GM03348 (cell line): ENCODE results near the gene EZH2.

Source experiments
- DNase-seq: peaks from one replicate; pipeline ENCODE4 v3.0.0; 2012; ENCODE audit warnings: low spot score

EZH2 gene

DNA sequence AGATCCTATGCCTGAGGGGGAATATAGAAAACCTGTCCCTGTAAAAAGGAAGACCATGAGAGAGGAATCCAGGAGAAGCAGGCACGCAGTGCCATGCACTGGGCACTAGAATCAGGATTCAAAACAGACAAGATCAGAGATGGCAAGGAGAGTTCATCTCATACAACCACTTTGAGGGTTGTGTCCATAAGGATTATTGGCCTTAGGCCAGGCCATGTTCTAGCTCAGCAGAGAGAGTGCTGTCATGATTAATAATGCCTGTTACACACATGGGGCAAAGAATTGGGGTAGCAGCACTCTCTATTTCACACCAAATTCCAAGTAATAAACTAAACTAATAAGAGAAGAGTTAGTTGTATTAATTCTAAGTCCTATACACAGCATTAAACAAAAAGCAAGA is 29.1 kb downstream of the EZH2 start:
- no peak for DNase-seq

DNA sequence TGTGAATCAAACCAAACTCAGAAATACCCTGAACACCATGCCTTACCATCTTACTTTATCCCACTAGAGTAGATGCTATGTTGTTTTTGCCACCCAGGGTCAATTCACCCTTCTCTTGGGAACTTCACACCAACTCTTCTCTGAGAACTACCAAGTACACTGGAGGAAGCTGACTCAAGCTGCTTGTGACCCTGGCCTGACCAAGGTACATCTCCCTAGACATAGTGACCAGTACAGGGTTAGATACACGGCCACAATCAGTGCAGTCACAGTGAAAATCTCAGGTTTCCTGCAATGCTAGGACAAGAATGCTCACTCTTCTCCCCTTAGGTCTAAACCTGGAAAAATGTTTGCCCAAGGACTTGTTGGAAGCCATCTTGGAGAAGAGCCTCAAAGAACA is 31.8 kb downstream of the EZH2 start:
- no peak for DNase-seq

DNA sequence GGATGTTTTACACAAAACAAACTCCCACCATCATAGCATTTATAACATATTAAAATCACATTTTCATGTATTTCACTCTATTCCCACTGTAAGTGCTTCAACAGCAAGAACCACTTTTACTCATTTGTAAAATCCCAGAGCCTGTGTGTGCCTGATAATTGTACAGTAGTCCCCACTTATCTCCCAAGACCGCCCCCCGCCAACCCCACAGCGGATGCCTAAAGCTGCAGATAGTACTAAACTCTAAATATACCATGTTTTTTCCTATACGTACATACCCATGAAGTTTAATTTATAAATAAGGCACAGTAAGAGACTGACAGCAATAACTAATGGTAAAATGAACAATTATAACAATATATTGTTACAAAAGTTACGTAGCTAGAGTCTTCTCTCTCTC is 33.5 kb downstream of the EZH2 start:
- no peak for DNase-seq

DNA sequence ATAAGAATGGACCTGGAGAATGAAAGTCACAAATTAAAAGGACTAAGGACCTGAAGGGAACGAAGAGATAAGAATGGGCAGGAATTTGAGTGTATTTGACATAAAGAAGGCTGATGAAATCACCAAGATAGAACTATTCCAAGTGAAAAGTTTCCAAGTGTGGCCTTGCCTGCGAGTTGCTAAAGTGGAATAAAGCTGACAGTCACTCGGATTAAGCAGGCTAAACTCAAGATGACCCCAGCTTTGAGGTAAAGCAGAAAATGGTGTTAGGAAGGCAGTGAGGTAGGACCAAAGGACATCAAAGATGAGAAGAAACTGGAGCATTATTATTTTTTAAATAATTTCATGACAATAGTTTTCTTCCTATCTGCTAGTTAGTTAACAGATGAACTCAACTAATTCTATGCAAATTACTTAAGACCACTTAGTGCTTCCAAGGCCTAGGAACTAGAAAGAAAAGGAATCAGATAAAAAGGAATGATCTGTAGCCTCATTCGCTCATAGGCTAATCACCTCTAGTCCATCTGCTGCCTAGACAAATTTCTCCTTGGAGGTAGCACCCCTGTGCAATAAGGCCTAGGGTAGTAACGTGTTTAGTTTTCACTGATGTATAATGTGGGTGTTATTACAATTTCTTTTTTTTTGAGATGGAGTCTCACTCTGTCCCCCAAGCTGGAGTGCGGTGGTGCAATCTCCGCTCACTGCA is 34.5 kb downstream of the EZH2 start:
- no peak for DNase-seq

GRCh38 chr7:148847815-148848734 is 36.0 kb downstream of the EZH2 start:
- no peak for DNase-seq

DNA sequence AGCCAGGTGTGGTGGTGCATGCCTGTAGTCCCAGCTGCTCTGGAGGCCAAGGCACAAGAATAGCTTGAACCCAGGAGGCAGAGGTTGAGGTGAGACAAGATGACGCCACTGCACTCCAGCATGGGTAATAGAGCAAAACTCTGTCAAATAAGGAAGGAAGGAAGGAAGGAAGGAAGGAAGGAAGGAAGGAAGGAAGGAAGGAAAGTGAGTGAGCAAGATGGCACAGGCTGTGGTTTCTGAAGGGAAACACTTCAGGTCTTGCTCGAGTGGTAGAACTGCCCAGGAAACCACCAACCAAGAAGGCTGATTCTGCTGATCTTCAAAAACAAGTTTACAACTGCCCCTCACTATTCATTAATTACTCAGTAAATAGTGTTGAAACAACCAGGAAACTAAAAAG is 45.2 kb downstream of the EZH2 start:
- no peak for DNase-seq

GRCh38 chr7:148835854-148836253 is 48.2 kb downstream of the EZH2 start:
- no peak for DNase-seq

GRCh38 chr7:148834605-148835004 is 49.5 kb downstream of the EZH2 start:
- DNase-seq: no peak

DNA sequence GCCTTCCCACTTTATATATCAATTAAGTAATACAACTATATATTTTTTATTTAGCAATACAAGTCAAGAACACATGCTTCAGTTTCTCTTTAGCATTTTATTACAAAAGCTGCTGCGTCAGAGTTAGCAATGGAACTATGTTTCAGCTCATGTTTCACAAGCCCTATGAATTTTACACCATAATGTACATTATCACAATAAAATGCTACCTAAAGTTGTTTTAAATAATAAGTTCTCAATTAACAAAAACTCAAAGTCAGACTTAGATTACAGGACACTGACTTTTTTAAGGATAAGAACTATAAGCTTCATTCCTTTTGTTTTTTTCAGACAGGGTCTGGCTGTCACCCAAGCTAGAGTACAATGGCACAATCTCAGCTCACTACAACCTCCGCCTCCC is 52.3 kb downstream of the EZH2 start:
- DNase-seq: no peak

DNA sequence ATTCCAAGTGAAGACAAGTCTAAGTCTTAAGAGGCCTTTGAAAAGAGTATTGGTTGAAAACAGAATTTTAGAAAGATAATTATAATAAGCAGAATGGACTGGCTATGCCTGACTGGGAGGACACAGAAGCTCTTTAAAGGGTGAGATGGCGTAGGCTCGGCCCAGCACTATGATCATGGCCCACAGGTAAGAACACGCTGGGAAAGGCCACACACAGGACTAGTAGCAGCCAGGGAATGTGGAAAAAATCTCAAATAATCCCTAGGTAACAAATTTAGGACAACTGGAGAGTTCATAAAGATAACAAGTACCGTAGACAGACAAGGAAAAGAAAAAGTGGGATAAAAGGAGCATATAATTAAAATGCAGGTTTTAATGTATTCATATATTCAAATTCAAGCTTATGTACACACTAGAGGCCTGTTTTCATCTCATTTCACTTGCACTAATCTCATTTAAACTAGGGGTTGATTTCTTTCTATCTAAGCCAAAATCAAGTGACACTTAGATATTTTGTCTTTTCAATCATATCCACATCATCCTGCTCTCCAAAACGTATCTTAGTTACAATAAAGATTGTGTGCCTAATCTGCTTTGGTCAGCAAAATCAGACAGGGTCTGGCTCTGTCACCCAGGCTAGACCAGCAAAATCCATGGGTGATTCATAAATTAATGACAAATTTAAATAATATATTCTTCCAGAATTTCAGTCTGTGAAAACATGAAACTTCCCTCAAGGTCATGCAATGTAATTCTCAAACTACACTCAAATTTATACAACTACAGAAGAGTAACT is 53.0 kb downstream of the EZH2 start:
- no peak for DNase-seq

- DNase-seq: no peak
These were observed 55.1 kb downstream of the EZH2 start for GRCh38 chr7:148828965-148829364.

GRCh38 chr7:148825338-148825737 is 58.8 kb downstream of the EZH2 start:
- DNase-seq: no peak

DNA sequence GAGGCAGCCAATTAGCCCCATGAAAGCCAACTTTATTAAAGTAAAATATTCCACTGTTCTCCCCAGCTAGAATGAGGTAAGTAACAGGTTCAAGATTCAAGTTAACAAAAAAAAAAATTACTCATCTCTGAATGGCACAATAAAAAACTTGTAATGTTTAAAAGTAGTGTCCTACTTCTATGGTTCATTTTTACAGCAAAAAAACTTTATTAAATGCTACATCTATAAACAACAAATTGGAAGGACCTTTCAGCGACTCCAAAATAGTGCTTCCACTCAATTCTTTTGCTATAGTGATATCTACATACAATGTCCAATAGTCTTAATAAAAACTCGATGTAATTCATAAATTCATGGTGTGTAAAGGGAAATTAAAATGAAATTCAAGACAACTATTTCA is 59.2 kb downstream of the EZH2 start:
- no peak for DNase-seq

DNA sequence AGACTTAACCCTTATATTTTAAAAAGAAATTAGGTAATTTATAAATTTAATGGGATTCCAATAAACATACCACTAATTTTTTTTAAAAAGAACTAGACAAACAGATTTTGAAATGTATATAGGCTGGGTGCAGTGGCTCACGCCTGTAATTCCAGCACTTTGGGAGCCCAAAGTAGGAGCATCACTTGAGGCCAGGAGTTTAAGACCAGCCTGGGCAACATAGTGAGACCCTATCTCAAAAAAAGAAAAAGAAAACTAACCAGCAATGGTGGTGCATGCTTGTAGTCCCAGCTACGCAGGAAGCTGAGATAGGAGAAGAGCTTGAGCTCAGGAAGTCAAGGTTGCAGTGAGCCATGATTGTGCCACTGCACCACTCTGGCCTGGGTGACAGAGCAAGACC is 62.7 kb downstream of the EZH2 start:
- DNase-seq: no peak

- peak; percentile 55 for DNase-seq
These were observed 64.3 kb downstream of the EZH2 start for GRCh38 chr7:148819697-148820360.

GRCh38 chr7:148815612-148816011 is 68.5 kb downstream of the EZH2 start:
- DNase-seq: no peak

DNA sequence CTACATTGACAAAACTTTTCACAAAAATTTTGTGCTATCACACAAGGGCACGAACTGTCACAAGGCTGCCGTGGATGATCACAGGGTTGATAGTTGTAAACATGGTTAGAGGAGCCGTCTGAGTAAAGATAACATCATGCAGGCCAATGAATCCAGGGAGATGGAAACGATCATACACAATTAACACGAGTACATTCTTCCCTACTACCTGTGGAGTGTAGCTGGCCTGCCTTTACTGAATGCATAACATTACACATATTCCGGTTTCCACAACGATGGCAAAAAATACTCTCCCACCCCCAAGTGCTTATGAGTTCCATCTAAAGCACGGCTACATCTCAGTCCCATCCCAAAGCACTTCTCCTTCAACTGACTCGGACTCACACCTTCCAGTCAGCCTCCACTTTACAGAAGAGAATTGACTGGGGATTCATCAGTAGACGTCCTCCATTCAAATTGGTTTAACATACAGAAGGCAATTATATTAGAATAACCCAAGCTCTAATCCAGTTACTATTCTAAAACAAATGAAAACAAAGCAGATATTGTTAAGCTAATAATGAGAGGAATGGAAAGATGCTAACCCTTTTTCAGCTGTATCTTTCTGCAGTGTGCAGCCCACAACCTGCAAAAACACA is 69.0 kb downstream of the EZH2 start:
- DNase-seq: no peak

DNA sequence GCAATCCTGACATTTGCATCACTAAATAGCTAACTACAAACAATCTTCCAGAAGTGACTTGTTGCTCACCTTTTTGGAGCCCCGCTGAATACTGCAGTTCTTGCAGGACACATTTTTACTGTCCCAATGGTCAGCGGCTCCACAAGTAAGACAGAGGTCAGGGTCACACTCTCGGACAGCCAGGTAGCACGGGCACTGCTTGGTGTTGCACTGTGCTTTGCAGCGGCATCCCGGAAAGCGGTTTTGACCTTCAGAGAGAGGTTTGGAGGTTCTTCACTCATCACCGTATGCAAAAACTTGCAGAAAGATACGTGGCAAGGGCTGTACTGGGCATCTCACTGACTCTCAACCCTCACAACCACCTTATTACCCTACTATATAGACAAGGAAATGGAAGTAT is 70.2 kb downstream of the EZH2 start:
- DNase-seq: no peak

GRCh38 chr7:148811892-148812291 is 72.2 kb downstream of the EZH2 start:
- no peak for DNase-seq

GRCh38 chr7:148809856-148810255 is 74.2 kb downstream of the EZH2 start:
- DNase-seq: no peak

- no peak for DNase-seq
These were observed 76.7 kb downstream of the EZH2 start for GRCh38 chr7:148807436-148807835.

DNA sequence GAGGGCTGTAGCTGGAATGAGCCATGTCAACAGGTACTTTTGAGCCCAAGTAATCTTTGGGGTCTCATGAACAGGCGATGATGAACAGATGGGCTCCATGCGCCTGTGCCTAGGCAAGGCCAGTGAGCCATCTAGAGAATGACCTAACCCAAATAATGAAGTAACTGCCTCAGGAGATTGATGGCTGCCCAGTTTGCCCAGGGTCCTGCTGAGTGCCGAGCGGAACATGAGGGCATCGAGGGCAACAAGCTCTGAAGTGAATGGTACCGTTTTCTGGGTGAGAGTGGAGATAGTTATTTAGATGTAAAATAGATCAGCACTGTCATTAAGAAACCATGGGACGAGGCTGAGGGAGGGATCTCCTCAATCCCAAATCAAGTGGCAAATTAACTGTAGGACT is 77.9 kb downstream of the EZH2 start:
- DNase-seq: no peak
